Activated gamma-delta T cell treated with anti-CD3 and anti-CD28 coated beads, Interleukin-2, amount 50 U/mL, for 16 hours (primary cell): Measurements from ENCODE around the gene FUZ.

ENCODE experiments used
- DNase-seq: peaks from one replicate; pipeline ENCODE4 v3.0.0-alpha.2; 2020; ENCODE audit warnings: low read depth

Gene FUZ

DNA sequence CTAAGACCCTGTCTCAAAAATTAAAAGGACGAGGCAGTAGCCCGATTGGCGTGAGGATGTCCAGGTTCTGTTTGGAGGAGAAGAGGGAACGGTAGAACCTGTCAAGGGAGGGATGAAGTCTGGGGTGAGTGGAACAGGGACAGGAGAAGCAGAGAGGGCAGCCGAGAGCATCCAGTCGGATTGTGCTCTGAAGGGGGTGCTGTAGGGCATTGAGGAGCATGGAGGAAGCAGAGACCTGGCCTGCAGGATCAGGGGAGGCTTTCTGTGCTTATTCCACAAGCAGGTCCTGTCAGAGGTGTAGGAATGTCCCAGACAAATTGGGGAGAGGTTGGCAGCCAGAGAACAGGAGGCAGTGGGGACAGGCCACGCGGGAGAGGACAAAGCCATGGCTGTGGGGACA is 32.2 kb downstream of the FUZ start:
- DNase-seq = no peak

GRCh38 chr19:49779731-49780555 is 33.1 kb downstream of the FUZ start:
- no peak for DNase-seq

- no peak for DNase-seq
These were observed 36.7 kb downstream of the FUZ start for GRCh38 chr19:49776371-49776764.

GRCh38 chr19:49775742-49776370 is 37.2 kb downstream of the FUZ start:
- DNase-seq = no peak

DNA sequence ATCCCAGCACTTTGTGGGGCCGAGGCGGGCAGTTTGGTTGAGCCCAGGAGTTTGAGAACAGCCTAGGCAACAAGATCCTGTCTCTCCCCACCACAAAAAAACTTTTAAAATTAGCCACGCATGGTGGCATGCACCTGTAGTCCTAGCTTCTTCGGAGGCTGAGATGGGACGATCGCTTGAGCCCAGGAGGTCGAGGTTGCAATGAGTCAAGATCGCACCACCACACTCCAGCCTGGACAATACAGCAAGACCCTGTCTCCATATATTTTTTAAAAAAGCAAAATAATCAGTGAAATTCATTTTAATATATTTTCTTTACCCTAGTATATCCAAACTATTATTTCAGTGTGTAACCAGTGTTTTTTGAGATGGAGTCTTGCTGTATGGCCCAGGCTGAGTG is 38.1 kb downstream of the FUZ start:
- no peak for DNase-seq

DNA sequence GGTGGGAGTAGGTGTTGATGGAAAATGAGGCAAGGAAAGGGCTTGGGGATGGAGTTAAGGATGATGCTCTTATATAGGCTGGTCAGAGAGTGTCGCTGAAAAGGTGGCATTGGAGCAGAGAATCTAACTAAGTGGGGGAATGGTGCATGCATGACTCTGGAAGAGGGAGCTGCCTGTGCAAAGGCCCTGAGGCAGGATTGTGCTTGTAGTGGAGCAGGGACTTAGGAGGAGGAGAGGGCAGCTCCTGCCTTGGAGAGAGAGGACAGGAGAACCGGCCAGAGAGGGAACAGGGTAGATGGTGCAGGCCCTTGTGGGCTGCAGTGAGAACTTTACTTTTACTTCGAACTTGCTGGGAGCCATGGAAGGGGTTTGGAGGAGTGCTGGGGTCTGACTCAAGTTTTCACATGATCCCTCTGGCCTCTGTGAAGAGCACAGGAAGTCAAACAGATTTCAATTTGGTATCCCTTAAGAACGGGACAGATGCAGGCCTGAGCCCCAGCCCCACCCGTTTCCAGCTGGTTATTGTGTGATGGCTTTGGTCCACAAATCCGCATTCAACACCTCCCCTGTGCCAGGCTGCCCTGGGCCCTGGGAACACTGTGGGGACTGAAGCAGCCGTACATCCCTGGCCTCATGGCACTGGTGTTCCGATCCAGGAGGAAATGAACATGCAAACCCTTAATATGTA is 39.3 kb downstream of the FUZ start:
- no peak for DNase-seq

GRCh38 chr19:49772850-49773432 is 40.2 kb downstream of the FUZ start:
- DNase-seq = no peak

GRCh38 chr19:49771674-49772139 is 41.4 kb downstream of the FUZ start:
- DNase-seq = no peak

GRCh38 chr19:49770529-49770928 is 42.6 kb downstream of the FUZ start:
- DNase-seq = no peak

- no peak for DNase-seq
These were observed 45.0 kb downstream of the FUZ start for GRCh38 chr19:49767967-49768581.

DNA sequence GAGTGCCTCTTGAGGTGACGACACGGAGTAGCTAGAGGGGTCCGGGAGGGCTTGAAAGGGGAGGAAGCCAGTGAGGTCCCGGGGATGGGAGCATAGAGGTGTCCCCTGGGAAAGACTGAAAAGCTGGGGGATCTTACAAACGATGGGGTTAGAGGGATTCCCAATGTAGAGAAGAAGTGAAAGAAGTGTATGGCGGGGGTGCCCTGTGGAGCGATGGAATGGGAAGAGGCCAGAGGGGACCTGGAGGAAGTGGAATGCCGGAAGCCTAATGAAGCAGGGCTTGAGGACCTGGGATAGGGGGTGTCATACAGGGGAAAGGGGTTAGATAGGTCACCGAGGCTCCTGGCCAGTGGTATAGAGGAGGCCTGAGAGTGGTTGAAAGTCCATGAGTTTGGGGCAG is 45.7 kb downstream of the FUZ start:
- no peak for DNase-seq

DNA sequence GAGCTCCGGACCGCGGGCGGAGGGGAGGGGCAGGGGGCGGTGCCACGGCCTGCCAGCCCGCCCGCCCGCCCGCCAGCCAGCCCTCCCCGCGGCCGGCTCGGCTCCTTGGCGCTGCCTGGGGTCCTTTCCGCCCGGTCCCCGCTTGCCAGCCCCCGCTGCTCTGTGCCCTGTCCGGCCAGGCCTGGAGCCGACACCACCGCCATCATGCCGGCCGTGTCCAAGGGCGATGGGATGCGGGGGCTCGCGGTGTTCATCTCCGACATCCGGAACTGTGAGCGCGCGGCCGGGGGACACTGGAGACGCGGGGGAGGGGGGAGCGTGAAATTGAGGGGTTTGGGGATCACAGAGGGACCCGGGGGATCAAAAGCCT is 46.2 kb downstream of the FUZ start, which contains the start of gene AP2A1:
TSS of gene AP2A1 (plus strand) at position 72 of the 370 bp plus-strand sequence. CDS start at position 205, 133 bp downstream.
- DNase-seq = no peak

DNA sequence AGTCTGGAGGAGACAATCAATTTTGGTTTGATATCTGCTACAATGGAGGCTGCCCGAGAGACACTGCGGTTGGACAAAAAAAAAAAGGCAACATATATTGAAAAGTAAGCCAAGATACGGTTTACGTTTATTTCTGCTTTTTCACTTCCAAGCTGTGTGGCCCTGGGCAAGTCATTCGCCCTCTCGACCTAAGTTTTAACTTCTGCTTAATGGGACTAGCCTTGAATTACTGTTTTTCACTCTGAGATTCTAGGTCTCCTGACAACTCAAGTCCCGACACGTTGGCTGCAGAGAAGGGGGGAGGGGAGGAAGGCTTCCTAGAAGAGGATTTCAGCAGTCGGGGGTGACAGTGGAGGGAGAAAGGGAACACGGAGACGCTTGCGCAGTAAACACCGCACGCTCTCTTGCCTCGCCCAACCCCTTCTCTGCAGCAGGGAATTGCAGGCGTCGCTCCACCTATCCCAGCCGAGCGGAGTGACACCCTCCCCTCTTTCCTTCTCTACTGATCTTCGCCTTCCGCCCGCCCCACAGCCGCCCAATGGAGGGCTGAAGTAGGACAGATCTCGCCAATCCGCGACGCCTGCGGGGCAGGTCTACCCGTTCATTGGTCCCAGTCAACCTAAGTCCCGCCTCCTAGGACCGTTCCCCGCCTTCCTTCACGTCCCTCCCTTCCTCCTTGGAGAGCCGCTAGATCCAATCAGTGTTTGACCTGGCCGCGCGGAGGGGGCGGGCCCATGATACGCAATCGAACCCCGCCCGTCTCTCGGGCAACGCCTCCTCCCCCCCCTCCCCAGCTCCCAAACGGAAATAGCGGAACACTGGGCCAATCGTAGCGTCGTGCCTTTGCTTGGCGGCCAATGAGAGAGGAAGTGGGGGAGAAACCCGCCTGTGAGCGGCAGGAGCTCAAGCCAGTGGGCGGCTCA is 46.8 kb downstream of the FUZ start:
- peak; percentile 99 for DNase-seq

- no peak for DNase-seq
These were observed 48.8 kb downstream of the FUZ start for GRCh38 chr19:49764341-49764740.

DNA sequence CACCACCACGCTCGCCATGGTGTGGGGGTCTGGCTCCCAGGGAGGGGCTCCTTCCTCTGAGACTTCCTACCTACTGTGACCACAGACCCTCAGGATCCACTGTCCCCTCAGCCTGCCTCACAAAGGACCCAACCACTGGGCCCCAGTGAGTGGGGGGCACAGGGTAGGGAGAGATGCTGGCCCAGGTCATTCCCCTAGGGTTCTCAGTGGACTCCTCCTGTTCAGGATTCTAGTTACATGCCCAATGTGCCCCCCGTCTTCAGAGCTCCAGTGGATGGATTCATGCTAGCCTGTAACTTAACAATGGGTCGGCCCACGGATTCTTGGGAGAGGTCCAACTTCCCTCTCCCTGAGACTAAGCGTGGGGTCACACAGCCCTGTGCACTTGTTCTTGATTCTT is 49.9 kb downstream of the FUZ start, which contains the start of gene TSKS:
TSS of gene TSKS (minus strand) at position 77 of the 400 bp plus-strand sequence. CDS start at position 18, 59 bp downstream.
- DNase-seq = no peak

GRCh38 chr19:49761625-49762311 is 51.3 kb downstream of the FUZ start:
- no peak for DNase-seq

GRCh38 chr19:49761249-49761624 is 51.9 kb downstream of the FUZ start:
- no peak for DNase-seq

- no peak for DNase-seq
These were observed 54.8 kb downstream of the FUZ start for GRCh38 chr19:49758292-49758691.
